Uterus (tissue), 4 donors: ENCODE results near the gene GLIS2. TPM values are rescaled to one million over a fixed set of nuclear protein-coding genes. Genes with fewer than 3 reads are reported as not detected.

Source experiments
- DNase-seq, 2 donors: peaks; one replicate each; pipeline ENCODE4 v3.0.0-alpha.2; 2019 to 2020
- H3K27ac ChIP-seq, 2 donors: fragments of 200-600 bp; sonication (generic); 1 replicate in 1 of 2; 2 replicates in 1 of 2; pipeline ENCODE4 v1.5.1; 2016 to 2018
- H3K27me3 ChIP-seq, 2 donors: fragments of 200-600 bp; sonication (generic); one replicate each; pipeline ENCODE4 v1.5.1; 2018 to 2019; ENCODE audit warnings: control low read depth in 1 of 2
- H3K36me3 ChIP-seq, 2 donors: fragments of 200-600 bp; sonication (generic); one replicate each; pipeline ENCODE4 v1.5.1; 2019; ENCODE audit warnings: control low read depth in 1 of 2
- H3K4me1 ChIP-seq, 2 donors: fragments of 200-600 bp; sonication (generic); one replicate each; pipeline ENCODE4 v1.5.1; 2018 to 2019; ENCODE audit warnings: control low read depth in 1 of 2
- H3K4me3 ChIP-seq, 2 donors: fragments of 200-600 bp; sonication (generic); 1 replicate in 1 of 2; 2 replicates in 1 of 2; pipeline ENCODE4 v1.5.1; 2018 to 2019; ENCODE audit warnings: mild to moderate bottlenecking in 1 of 2
- H3K9me3 ChIP-seq, 2 donors: fragments of 200-600 bp; sonication (generic); one replicate each; pipeline ENCODE4 v1.5.1; 2019; ENCODE audit warnings: control low read depth in 1 of 2
- POLR2A ChIP-seq, 2 donors: fragments of 450-650 bp; IDR thresholded peaks; one replicate each; pipeline ENCODE4 v1.6.1; 2016; ENCODE audit warnings: antibody characterized with exemption in 2 of 2, mild to moderate bottlenecking in 1 of 2, moderate library complexity in 1 of 2
- intact Hi-C: fragments of 100-400 bp; cut with DNase I; formaldehyde crosslinking; loops from one replicate; pipeline ENCODE4 v1.15.1; 2023; ENCODE audit warnings: low total_unique reads
- total RNA-seq, 4 donors: library from RNA; depleted of rRNA in 3 of 4; stranded (reverse); fragments of >200 nt in 3 of 4; gene quantifications; one replicate each; pipeline versions ENCODE4 v1.1.0 to v1.2.4, GENCODE V29; 2014 to 2023
- TF ChIP-seq, protein P1 (sequence below), 4 experiments: fragments of 200-600 bp in 2 of 4; fragments of 450-650 bp in 2 of 4; sonication (generic) in 2 of 4; IDR thresholded peaks; one replicate each; pipeline ENCODE4 v1.5.1; 2016 to 2019; ENCODE audit warnings: antibody characterized with exemption in 4 of 4, mild to moderate bottlenecking in 2 of 4, moderate library complexity in 1 of 4
- donor health status: DM: yes; HTN: yes; CAD: no.

GLIS2 gene
- total RNA-seq, 4 donors from 2014 or later, result 2.9 to 55.8 (median 5.1) TPM

DNA sequence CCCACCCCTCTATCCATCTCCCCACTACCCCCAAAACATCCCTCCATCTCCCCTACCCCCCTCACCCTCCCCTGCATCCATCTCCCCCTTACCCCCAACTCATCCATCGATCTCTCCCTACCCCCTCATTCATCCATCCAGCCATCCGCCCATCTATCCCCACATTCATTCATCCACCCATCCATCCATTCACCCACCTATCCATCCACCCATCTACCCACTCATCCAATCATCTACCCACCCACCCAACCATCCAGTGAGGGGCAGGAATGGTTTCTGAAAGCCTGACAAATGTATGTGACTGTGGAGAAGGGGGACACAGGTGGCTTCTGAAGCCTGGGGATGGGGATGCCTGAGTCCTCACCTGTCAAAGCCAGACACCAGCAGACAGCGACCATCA lies 44.0 kb downstream of the GLIS2 start:
- Histone ChIP-seq H3K9me3 (no peaks in the 10 kb centered on the region), H3K36me3 (no peaks in the 10 kb centered on the region), H3K4me1 (no peaks in the 10 kb centered on the region), H3K27me3 (no peaks in the 10 kb centered on the region), H3K4me3 (no peak overlapping the region), H3K27ac (no peak overlapping the region)
- DNase-seq, result no peak
- TF ChIP-seq, protein P1, sequence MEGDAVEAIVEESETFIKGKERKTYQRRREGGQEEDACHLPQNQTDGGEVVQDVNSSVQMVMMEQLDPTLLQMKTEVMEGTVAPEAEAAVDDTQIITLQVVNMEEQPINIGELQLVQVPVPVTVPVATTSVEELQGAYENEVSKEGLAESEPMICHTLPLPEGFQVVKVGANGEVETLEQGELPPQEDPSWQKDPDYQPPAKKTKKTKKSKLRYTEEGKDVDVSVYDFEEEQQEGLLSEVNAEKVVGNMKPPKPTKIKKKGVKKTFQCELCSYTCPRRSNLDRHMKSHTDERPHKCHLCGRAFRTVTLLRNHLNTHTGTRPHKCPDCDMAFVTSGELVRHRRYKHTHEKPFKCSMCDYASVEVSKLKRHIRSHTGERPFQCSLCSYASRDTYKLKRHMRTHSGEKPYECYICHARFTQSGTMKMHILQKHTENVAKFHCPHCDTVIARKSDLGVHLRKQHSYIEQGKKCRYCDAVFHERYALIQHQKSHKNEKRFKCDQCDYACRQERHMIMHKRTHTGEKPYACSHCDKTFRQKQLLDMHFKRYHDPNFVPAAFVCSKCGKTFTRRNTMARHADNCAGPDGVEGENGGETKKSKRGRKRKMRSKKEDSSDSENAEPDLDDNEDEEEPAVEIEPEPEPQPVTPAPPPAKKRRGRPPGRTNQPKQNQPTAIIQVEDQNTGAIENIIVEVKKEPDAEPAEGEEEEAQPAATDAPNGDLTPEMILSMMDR (IDR thresholded peaks at IDR 0.05), result no peak
- TF ChIP-seq POLR2A (IDR thresholded peaks at IDR 0.05), result no peak
- intact Hi-C loops, result loop anchor here (2.0 kb wide), 1 partner anchor 43 kb away; no protein-coding TSS in a partner anchor

DNA sequence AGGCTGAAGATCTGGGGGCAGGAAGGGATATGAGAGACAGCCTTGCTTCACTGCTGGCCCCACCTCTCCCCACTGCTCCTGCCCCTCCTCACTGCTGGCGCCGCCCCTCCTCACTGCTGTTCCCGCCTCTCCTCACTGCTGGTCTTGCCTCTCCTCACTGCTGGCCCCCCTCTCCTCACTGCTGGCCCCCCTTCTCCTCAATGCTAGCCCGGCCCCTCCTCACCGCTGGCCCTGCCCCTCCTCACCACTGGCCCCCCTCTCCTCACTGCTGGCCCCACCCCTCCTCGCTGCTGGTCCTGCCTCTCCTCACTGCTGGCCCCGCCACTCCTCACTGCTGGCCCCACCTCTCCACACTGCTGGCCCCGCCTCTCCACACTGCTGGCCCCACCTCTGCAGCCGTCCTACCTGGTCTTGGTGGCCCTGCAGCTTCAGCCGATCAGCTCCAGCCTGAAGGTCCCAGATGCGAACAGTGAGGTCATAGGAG lies 44.7 kb downstream of the GLIS2 start:
- DNase-seq, result no peak
- TF ChIP-seq, protein P1 (IDR thresholded peaks at IDR 0.05), result no peak
- no peak for TF ChIP-seq POLR2A (IDR thresholded peaks at IDR 0.05)
- Histone ChIP-seq H3K4me1 (no peaks in the 10 kb centered on the region), H3K36me3 (no peaks in the 10 kb centered on the region), H3K27me3 (no peaks in the 10 kb centered on the region), H3K4me3 (no peak overlapping the region), H3K9me3 (no peaks in the 10 kb centered on the region), H3K27ac (no peak overlapping the region)
- intact Hi-C loops, result no loop called here

DNA sequence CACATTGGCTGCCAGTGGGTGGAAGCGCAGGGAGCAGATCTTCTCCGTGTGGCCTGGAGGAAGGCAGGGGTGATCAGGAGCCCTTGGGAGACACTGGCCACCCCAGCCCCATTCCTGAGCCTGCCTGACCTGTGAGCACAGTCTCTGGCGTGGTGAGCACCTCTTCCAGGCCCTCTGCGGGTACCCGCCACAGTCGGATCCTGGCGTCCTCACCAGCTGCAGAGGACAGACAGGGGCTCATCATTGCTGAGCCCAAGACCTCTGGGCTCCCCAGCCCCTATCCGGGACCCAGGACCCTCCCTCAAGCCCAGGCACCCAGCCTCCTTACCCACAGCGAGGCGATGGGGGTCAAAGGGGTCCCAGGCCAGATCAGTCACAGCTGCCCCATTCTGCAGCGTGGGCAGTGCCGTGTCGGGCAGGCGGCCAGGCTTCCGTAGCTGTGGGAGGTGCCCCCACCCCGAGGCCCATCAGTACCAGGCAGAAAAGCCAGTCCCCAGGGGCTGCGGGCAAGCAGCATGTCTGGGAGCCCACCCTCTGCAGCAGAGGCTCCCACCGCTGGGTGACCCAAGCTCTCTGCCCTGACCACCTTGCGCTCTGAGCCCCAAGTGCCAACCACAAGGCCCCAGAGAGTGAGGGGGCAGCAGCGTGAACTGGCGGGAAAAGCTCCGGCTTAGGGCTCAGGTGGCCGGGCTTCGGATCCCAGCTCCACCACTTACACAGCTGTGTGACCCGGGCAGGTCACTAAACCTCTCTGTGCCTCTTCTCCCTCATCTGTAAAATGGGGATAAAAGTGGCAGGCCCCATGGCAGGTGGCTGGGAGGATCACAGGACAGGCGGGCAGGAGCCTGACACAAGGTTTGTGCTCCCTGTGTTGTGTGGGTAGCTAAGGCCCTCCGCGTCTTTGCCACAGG lies 45.4 kb downstream of the GLIS2 start:
- H3K9me3 ChIP-seq, result no peaks in the 10 kb centered on the region
- no peak overlapping the region for H3K27ac ChIP-seq
- no peaks in the 10 kb centered on the region for H3K36me3 ChIP-seq
- no peak overlapping the region for H3K4me3 ChIP-seq
- TF ChIP-seq, protein P1 (IDR thresholded peaks at IDR 0.05), result no peak
- no peak for TF ChIP-seq POLR2A (IDR thresholded peaks at IDR 0.05)
- H3K4me1 ChIP-seq, result no peaks in the 10 kb centered on the region
- H3K27me3 ChIP-seq, result no peaks in the 10 kb centered on the region
- intact Hi-C loops, result no loop called here
- DNase-seq, result no peak

DNA sequence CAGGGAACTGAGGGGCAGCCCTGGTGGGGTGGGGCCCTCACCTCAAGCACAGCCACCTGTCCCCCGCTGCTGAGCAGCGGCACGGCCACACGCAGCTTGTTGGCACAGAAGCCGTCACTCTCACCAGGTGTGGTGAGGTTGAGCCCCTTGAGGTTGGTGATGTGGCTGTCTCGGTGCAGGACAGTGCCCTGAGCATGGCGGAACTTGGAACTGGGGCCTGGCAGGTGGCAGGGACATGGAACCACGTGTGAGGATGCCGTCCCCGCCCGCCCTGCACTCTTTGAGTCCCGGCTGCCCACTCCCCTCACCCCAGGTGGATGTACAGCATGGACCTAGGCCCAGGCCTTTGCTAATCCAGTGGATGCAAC lies 46.1 kb downstream of the GLIS2 start:
- Histone ChIP-seq H3K27me3 (no peaks in the 10 kb centered on the region), H3K36me3 (no peaks in the 10 kb centered on the region), H3K9me3 (no peaks in the 10 kb centered on the region), H3K27ac (no peak overlapping the region), H3K4me1 (no peaks in the 10 kb centered on the region), H3K4me3 (no peak overlapping the region)
- TF ChIP-seq, protein P1 (IDR thresholded peaks at IDR 0.05), result no peak
- TF ChIP-seq POLR2A (IDR thresholded peaks at IDR 0.05), result no peak
- intact Hi-C loops, result no loop called here
- no peak for DNase-seq

DNA sequence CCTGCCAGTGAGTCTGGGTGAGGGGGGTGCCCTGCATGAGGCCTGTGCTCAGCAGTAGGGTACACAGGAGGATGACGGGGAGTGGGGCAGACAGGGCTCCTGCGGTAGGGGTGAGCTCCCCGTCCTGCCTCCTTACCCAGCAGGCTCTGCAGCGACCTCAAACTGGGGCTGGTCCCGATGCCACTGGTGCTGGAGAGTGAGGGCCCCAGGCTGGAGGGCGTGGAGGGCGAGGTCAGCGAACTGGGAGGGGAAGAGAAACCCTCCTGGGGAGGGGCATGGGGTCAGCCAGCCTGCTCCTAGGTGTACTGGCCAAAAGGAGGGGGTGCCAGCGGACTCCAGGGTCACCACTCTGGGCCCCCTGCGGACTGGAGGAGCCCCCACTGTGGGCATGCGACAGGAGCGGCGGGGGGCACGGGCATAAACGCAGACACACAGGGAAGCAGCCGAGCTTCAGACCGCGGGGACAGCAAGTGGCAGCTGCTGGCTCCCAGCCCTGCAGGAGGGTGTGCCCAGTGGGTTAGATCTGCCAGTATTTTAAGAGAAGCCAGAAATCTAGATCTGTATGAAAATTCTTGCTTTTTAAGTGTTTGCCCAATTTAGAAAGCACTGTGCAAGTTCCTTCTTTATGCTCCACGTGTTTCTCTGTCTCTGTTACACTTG lies 46.7 kb downstream of the GLIS2 start:
- no peak overlapping the region for H3K27ac ChIP-seq
- TF ChIP-seq, protein P1 (IDR thresholded peaks at IDR 0.05), result no peak
- TF ChIP-seq POLR2A (IDR thresholded peaks at IDR 0.05), result no peak
- H3K36me3 ChIP-seq, result no peaks in the 10 kb centered on the region
- intact Hi-C loops, result no loop called here
- no peak for DNase-seq
- no peaks in the 10 kb centered on the region for H3K9me3 ChIP-seq
- no peaks in the 10 kb centered on the region for H3K27me3 ChIP-seq
- H3K4me1 ChIP-seq, result no peaks in the 10 kb centered on the region
- no peak overlapping the region for H3K4me3 ChIP-seq
